Measurements from ENCODE around the gene CYP4Z1. TPM values are rescaled to one million over a fixed set of nuclear protein-coding genes. Genes with fewer than 3 reads are reported as not detected.

The CYP4Z1 gene
- total RNA-seq: 1 to 10 TPM in 2 of 5 donors, not detected in 3; 5.5 to 8.9 TPM
- under 1 TPM in 1 of 3 donors, not detected in 2; 0.80 TPM for polyA plus RNA-seq
- long read RNA-seq, donor 1: 0 reads
- long read RNA-seq, donor 2: 0 reads
- long read RNA-seq, donor 3: 0 reads
- long read RNA-seq, donor 4: 0 reads
- long read RNA-seq, donor 5: 0 reads
- long read RNA-seq, donor 6: 0 reads
- long read RNA-seq, donor 7: 0 reads
- long read RNA-seq, donor 8: 0 reads
- long read RNA-seq, donor 9: 0 reads
- long read RNA-seq, donor 10: 0 reads

DNA sequence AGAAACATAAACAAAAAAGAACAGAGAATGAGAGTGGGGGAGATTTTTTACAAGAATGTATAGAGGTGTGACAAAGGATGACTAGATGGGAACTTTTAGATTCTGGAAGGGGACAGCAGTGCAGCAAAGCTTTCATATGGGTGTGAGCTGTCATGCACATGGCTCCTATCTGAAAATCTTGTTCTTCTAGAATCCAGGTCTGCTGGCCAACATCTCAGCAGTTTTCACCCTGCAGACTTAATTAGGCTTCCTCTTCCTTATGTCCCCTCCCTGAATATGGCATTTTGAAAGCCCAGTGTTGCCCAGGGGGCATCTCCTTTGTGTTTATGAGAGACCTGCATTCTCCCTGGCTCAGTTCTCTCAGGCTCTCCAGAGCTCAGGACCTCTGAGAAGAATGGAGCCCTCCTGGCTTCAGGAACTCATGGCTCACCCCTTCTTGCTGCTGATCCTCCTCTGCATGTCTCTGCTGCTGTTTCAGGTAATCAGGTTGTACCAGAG, at the start of gene CYP4Z1:
TSS of gene CYP4Z1 (plus strand) at position 135 of the 498 bp plus-strand sequence. CDS start at position 395, 260 bp downstream.
- TF ChIP-seq POLR2AphosphoS5 (IDR thresholded peaks at IDR 0.05) (no peak), CTCF (IDR thresholded peaks at IDR 0.05) (no peak), EP300 (IDR thresholded peaks at IDR 0.05) (no peak), POLR2A (IDR thresholded peaks at IDR 0.05) (no peak)
- no peak for DNase-seq
- H3K4me1 ChIP-seq: no peaks in the 10 kb centered on the region
- H3K36me3 ChIP-seq: no peaks in the 10 kb centered on the region
- H3K9me3 ChIP-seq: no peaks in the 10 kb centered on the region
- H3K27me3 ChIP-seq: no peaks in the 10 kb centered on the region
- no peak within 1 kb of the TSS for H3K27ac ChIP-seq
- H3K4me3 ChIP-seq: no peak within 1 kb of the TSS
- intact Hi-C loops (cut with DNase I; ENCODE audit: low total_unique reads): no loop called here

GRCh38 chr1:47021070-47021469, 46.0 kb upstream of the CYP4Z1 start:
- H3K27me3 ChIP-seq: peaks cover 0 to 17% (median 8%) of the 10 kb centered on the region in 3 donors
- H3K4me1 ChIP-seq: peaks cover 5 to 21% (median 13%) of the 10 kb centered on the region in 4 donors
- intact Hi-C loops (cut with DNase I; ENCODE audit: low total_unique reads): no loop called here
- no peak for DNase-seq
- no peak for TF ChIP-seq POLR2A (IDR thresholded peaks at IDR 0.05)
- no peak for TF ChIP-seq EP300 (IDR thresholded peaks at IDR 0.05)
- no peak for TF ChIP-seq POLR2AphosphoS5 (IDR thresholded peaks at IDR 0.05)
- no peak for TF ChIP-seq CTCF (IDR thresholded peaks at IDR 0.05)
- H3K27ac ChIP-seq: no peak overlapping the region
- 70 to 84% (median 76%) methylated on average over 2 of the region's 2 CpGs for WGBS, 5 donors
- H3K9me3 ChIP-seq: no peaks in the 10 kb centered on the region
- no peak overlapping the region for H3K4me3 ChIP-seq
- no peaks in the 10 kb centered on the region for H3K36me3 ChIP-seq

DNA sequence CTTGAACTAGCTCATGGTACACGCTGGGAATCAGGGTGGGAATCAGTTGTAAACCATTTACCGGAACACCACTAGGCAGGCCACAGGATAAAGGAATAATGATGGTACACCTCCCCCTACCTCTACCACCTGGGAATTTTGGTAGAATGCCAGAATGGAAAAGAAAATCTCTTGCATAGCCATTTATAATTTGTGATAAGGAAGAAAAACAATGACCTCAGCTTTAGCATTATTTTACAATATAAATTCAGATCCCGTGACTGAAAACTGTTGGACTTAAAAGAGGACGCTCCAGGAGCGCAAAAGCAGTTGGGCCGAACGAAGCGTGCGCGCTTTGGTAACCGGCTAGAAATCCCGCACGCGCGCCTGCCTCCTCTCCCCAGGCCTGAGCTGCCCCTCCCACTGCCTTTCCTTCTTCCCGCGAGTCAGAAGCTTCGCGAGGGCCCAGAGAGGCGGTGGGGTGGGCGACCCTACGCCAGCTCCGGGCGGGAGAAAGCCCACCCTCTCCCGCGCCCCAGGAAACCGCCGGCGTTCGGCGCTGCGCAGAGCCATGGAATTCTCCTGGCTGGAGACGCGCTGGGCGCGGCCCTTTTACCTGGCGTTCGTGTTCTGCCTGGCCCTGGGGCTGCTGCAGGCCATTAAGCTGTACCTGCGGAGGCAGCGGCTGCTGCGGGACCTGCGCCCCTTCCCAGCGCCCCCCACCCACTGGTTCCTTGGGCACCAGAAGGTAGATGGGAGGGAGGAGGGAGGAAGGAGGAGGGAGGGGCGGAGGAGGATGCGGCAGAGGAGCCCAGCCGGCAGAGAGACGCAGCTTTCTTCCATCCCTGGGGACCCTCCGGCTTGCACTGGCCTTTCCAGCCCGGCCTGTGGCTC, 43.5 kb upstream of the CYP4Z1 start, which contains the start of gene CYP4X1:
TSS of gene CYP4X1 (plus strand) at position 402 of the 873 bp plus-strand sequence. CDS start at position 551, 149 bp downstream.
- intact Hi-C loops (cut with DNase I; ENCODE audit: low total_unique reads): no loop called here
- Histone ChIP-seq H3K4me1 (peaks cover 5 to 21% (median 13%) of the 10 kb centered on the region in 4 donors), H3K36me3 (no peaks in the 10 kb centered on the region), H3K27me3 (peaks cover 0 to 17% (median 8%) of the 10 kb centered on the region in 3 donors), H3K27ac (peak within 1 kb of the TSS; percentile 76 to 92 (median 83)), H3K4me3 (peak within 1 kb of the TSS; percentile 42 to 57 (median 48)), H3K9me3 (no peaks in the 10 kb centered on the region)
- TF ChIP-seq EP300 (IDR thresholded peaks at IDR 0.05) (no peak), POLR2AphosphoS5 (IDR thresholded peaks at IDR 0.05) (peak in 1 of 3 donors; percentile 70), POLR2A (IDR thresholded peaks at IDR 0.05) (peak in 1 of 4 donors; percentile 41), CTCF (IDR thresholded peaks at IDR 0.05) (no peak)
- peak; percentile 67 to 70 for DNase-seq
- WGBS, 5 donors: 2 to 7% (median 4%) methylated on average over 12 to 49 of the region's 49 CpGs

- H3K27me3 ChIP-seq: peaks cover 0 to 17% (median 8%) of the 10 kb centered on the region in 3 donors
- peak overlapping the region; percentile 76 to 92 (median 83) for H3K27ac ChIP-seq
- H3K4me1 ChIP-seq: peaks cover 5 to 25% (median 14%) of the 10 kb centered on the region in 4 donors
- H3K9me3 ChIP-seq: no peaks in the 10 kb centered on the region
- TF ChIP-seq POLR2A (IDR thresholded peaks at IDR 0.05) (no peak), EP300 (IDR thresholded peaks at IDR 0.05) (no peak), CTCF (IDR thresholded peaks at IDR 0.05) (no peak), POLR2AphosphoS5 (IDR thresholded peaks at IDR 0.05) (no peak)
- DNase-seq: no peak
- intact Hi-C loops (cut with DNase I; ENCODE audit: low total_unique reads): no loop called here
- WGBS, 5 donors: 22 to 32% (median 23%) methylated on average over 8 of the region's 8 CpGs
- peak overlapping the region; percentile 42 to 57 (median 48) for H3K4me3 ChIP-seq
- H3K36me3 ChIP-seq: no peaks in the 10 kb centered on the region
These were observed 42.8 kb upstream of the CYP4Z1 start for GRCh38 chr1:47024141-47024801.

Data from stomach (tissue), 19 donors.